SK-N-MC (cell line): Measurements from ENCODE around the gene CACNA2D2.

ENCODE experiments used
- EZH2 ChIP-seq: fragments of 200-600 bp; sonication (generic); IDR thresholded peaks from one replicate; pipeline ENCODE4 v1.6.1; 2017; ENCODE audit warnings: antibody characterized with exemption
- POLR2AphosphoS5 ChIP-seq: IDR thresholded peaks from 2 replicates; pipeline ENCODE4 v1.6.1; 2012; ENCODE audit warnings: mild to moderate bottlenecking, low read depth, low read length, borderline replicate concordance

DNA sequence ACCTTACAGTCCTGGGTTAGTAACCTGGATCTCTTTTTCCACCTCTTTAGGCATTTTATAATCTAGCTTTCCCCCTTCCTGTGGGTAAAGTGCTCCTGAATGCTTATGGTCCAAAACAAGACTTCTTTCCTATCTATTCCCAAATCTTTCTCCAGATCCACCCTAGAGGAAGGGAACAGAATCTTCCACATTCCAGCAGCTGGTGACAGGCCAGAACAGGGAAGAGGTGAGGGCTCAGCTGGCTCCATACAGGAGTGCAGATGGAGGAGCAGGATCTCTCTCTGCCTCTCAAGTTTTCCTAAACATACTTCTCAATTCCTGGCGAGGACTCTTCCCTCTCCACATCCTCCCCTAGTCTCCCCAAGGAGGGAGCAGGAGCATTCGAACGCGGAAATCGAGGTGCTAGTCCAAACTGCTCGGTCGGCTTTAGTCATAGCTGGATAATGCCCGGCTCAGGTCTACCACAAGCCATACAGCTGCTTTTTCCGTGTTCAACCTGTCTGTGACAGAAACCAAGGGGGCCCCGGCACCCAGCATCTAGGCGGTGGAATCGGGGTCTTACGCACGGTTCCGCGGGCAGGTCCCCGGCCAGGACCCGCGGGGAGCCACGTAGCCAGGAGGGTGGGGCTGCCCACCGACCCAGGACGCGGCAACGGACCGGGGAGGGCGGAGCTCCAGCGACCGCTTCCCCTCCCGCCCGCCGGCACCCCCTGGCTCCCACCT, 166.8 kb downstream of the CACNA2D2 start:
- TF ChIP-seq EZH2 = no peak
- no peak for TF ChIP-seq POLR2AphosphoS5
